C4-2B (cell line): Measurements from ENCODE around the gene PLA2G4C.

ENCODE experiments used
- CTCF ChIP-seq: fragments of 450-650 bp; conservative IDR thresholded peaks from 2 replicates; pipeline ENCODE4 v1.5.1; 2017; ENCODE audit warnings: mild to moderate bottlenecking
- ZFX ChIP-seq: fragments of 450-650 bp; IDR thresholded peaks from 2 replicates; pipeline ENCODE4 v1.6.1; 2017

GRCh38 chr19:48154003-48154402 is 43.4 kb upstream of the PLA2G4C start:
- no peak for TF ChIP-seq CTCF
- TF ChIP-seq ZFX, result no peak
